Measurements from ENCODE around the gene PELI2. TPM values are rescaled to one million over a fixed set of nuclear protein-coding genes. Genes with fewer than 3 reads are reported as not detected.
A peak's percentile ranks its signal among the peaks of the same experiment; 100 is the strongest.

PELI2 gene
- total RNA-seq, 1 experiment from 2014 or later: 23.5 TPM

DNA sequence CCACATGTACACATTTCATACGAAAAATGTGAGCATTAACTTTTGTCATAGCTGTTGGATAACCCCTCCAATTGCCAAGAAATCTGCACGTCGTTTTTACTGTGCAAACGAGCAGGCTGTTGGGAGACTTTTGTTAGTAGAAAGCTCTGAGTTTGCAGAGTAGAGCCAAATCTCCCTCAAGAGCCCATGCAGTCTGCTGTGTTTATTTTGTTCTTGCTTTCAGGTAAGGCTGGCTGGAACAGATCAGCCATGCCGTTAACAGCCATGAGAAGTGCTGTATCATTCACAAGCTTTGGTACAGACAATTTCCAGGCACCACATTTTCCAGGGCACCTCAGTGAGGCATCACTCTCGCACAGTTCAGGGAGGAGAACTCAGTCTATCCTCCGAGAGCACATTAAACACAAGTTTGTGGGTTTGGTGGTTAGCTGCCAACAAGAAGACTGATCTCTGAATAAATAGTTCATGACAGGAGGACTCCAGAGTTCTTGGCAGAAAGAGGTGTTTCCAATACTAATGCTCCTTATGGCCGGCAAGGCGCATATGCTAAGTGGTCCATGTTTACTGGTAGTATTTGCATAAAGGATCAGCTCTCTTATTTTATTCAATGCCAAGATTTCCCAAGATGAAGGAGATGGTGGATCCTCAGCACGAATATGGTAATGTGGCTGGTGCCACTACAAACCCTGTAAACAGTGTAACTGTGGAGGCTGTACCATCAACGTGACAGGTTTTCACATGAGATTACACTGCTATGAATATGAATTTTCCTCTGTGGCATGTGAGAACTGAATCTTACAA, 30.3 kb upstream of the PELI2 start:
- POLR2A ChIA-PET: no interaction called here
- peak overlapping the region; percentile 90 for H3K27ac Mint-ChIP-seq
- ATAC-seq (0 out of 2 replicates have a peak, but pooled peaks have one; percentile 41), DNase-seq (ENCODE audit: low spot score) (no peak)
- H3K27me3 Mint-ChIP-seq (ENCODE audit: low read depth): no peaks in the 10 kb centered on the region; the same call in 1 of the 2 replicates
- no peak overlapping the region for H3K4me3 Mint-ChIP-seq
- CTCF ChIA-PET: no interaction called here
- TF ChIP-seq NFYB (CRISPR knock-in tag; conservative IDR thresholded peaks at IDR 0.05; ENCODE audit: low read depth) (no peak), OVOL2 (CRISPR knock-in tag; IDR thresholded peaks at IDR 0.05; ENCODE audit: borderline replicate concordance) (no peak), TEAD4 (CRISPR knock-in tag; IDR thresholded peaks at IDR 0.05) (no peak), ZNF121 (CRISPR knock-in tag; IDR thresholded peaks at IDR 0.05) (no peak), ZNF263 (CRISPR knock-in tag; IDR thresholded peaks at IDR 0.05; ENCODE audit: low read depth) (no peak), TP53 (CRISPR knock-in tag; IDR thresholded peaks at IDR 0.05) (no peak), ZNF423 (CRISPR knock-in tag; IDR thresholded peaks at IDR 0.05) (no peak), ZNF396 (CRISPR knock-in tag; IDR thresholded peaks at IDR 0.05; ENCODE audit: borderline replicate concordance) (no peak), FOXP1 (CRISPR knock-in tag; IDR thresholded peaks at IDR 0.05; ENCODE audit: borderline replicate concordance) (no peak), GTF2I (CRISPR knock-in tag; conservative IDR thresholded peaks at IDR 0.05) (no peak), RORB (CRISPR knock-in tag; IDR thresholded peaks at IDR 0.05) (no peak)
- TF ChIP-seq, protein P1, sequence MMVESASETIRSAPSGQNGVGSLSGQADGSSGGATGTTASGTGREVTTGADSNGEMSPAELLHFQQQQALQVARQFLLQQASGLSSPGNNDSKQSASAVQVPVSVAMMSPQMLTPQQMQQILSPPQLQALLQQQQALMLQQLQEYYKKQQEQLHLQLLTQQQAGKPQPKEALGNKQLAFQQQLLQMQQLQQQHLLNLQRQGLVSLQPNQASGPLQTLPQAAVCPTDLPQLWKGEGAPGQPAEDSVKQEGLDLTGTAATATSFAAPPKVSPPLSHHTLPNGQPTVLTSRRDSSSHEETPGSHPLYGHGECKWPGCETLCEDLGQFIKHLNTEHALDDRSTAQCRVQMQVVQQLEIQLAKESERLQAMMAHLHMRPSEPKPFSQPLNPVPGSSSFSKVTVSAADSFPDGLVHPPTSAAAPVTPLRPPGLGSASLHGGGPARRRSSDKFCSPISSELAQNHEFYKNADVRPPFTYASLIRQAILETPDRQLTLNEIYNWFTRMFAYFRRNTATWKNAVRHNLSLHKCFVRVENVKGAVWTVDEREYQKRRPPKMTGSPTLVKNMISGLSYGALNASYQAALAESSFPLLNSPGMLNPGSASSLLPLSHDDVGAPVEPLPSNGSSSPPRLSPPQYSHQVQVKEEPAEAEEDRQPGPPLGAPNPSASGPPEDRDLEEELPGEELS (CRISPR knock-in tag; IDR thresholded peaks at IDR 0.05): no peak
- TF ChIP-seq, protein P2, sequence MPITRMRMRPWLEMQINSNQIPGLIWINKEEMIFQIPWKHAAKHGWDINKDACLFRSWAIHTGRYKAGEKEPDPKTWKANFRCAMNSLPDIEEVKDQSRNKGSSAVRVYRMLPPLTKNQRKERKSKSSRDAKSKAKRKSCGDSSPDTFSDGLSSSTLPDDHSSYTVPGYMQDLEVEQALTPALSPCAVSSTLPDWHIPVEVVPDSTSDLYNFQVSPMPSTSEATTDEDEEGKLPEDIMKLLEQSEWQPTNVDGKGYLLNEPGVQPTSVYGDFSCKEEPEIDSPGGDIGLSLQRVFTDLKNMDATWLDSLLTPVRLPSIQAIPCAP (CRISPR knock-in tag; IDR thresholded peaks at IDR 0.05): no peak
- TF ChIP-seq, protein P3, sequence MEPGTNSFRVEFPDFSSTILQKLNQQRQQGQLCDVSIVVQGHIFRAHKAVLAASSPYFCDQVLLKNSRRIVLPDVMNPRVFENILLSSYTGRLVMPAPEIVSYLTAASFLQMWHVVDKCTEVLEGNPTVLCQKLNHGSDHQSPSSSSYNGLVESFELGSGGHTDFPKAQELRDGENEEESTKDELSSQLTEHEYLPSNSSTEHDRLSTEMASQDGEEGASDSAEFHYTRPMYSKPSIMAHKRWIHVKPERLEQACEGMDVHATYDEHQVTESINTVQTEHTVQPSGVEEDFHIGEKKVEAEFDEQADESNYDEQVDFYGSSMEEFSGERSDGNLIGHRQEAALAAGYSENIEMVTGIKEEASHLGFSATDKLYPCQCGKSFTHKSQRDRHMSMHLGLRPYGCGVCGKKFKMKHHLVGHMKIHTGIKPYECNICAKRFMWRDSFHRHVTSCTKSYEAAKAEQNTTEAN (CRISPR knock-in tag; IDR thresholded peaks at IDR 0.05): no peak
- TF ChIP-seq, protein P4, sequence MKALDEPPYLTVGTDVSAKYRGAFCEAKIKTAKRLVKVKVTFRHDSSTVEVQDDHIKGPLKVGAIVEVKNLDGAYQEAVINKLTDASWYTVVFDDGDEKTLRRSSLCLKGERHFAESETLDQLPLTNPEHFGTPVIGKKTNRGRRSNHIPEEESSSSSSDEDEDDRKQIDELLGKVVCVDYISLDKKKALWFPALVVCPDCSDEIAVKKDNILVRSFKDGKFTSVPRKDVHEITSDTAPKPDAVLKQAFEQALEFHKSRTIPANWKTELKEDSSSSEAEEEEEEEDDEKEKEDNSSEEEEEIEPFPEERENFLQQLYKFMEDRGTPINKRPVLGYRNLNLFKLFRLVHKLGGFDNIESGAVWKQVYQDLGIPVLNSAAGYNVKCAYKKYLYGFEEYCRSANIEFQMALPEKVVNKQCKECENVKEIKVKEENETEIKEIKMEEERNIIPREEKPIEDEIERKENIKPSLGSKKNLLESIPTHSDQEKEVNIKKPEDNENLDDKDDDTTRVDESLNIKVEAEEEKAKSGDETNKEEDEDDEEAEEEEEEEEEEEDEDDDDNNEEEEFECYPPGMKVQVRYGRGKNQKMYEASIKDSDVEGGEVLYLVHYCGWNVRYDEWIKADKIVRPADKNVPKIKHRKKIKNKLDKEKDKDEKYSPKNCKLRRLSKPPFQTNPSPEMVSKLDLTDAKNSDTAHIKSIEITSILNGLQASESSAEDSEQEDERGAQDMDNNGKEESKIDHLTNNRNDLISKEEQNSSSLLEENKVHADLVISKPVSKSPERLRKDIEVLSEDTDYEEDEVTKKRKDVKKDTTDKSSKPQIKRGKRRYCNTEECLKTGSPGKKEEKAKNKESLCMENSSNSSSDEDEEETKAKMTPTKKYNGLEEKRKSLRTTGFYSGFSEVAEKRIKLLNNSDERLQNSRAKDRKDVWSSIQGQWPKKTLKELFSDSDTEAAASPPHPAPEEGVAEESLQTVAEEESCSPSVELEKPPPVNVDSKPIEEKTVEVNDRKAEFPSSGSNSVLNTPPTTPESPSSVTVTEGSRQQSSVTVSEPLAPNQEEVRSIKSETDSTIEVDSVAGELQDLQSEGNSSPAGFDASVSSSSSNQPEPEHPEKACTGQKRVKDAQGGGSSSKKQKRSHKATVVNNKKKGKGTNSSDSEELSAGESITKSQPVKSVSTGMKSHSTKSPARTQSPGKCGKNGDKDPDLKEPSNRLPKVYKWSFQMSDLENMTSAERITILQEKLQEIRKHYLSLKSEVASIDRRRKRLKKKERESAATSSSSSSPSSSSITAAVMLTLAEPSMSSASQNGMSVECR (CRISPR knock-in tag; IDR thresholded peaks at IDR 0.05; ENCODE audit: borderline replicate concordance): no peak
- H3K4me1 Mint-ChIP-seq: peaks cover 38% of the 10 kb centered on the region
- no peaks in the 10 kb centered on the region for H3K36me3 Mint-ChIP-seq
- H3K9me3 Mint-ChIP-seq: peaks cover 20% of the 10 kb centered on the region

DNA sequence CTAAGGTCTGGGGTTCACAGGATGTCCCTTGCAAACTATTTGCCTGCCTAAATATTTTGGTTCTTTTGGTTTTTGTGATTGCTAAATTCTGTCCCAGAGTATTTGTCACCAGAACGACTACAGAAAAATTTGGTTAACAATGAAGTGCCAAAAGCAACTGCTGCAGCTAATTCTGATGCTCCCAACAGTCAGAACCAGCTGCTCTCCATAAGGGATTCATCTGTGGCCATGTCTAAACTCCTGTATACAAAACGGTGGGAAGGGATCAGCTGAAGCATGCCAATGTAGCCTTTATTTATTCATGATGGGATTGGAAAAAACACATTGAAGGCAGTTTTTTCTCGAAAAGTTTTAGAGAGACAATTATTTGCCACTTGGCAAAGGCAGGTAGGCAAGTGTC, 29.3 kb upstream of the PELI2 start:
- peak overlapping the region; percentile 90 for H3K27ac Mint-ChIP-seq
- no peaks in the 10 kb centered on the region; the same call in 1 of the 2 replicates for H3K27me3 Mint-ChIP-seq (ENCODE audit: low read depth)
- peaks cover 48% of the 10 kb centered on the region for H3K4me1 Mint-ChIP-seq
- H3K4me3 Mint-ChIP-seq: no peak overlapping the region
- no peak for DNase-seq (ENCODE audit: low spot score)
- no peaks in the 10 kb centered on the region for H3K36me3 Mint-ChIP-seq
- H3K9me3 Mint-ChIP-seq: peaks cover 19% of the 10 kb centered on the region
- CTCF ChIA-PET: no interaction called here
- POLR2A ChIA-PET: no interaction called here
- peak; percentile 39 for ATAC-seq
- no peak for TF ChIP-seq ZNF232 (CRISPR knock-in tag; IDR thresholded peaks at IDR 0.05)
- TF ChIP-seq, protein P2 (CRISPR knock-in tag; IDR thresholded peaks at IDR 0.05): no peak
- TF ChIP-seq ZNF138 (CRISPR knock-in tag; conservative IDR thresholded peaks at IDR 0.05): no peak
- TF ChIP-seq, protein P5, sequence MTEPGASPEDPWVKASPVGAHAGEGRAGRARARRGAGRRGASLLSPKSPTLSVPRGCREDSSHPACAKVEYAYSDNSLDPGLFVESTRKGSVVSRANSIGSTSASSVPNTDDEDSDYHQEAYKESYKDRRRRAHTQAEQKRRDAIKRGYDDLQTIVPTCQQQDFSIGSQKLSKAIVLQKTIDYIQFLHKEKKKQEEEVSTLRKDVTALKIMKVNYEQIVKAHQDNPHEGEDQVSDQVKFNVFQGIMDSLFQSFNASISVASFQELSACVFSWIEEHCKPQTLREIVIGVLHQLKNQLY (CRISPR knock-in tag; IDR thresholded peaks at IDR 0.05): no peak
- TF ChIP-seq SOX15 (CRISPR knock-in tag; IDR thresholded peaks at IDR 0.05): no peak
- no peak for TF ChIP-seq NFE2L1 (CRISPR knock-in tag; IDR thresholded peaks at IDR 0.05)
- TF ChIP-seq GABPB1 (CRISPR knock-in tag; IDR thresholded peaks at IDR 0.05): no peak
- no peak for TF ChIP-seq ZNF416 (CRISPR knock-in tag; IDR thresholded peaks at IDR 0.05)
- TF ChIP-seq, protein P6, sequence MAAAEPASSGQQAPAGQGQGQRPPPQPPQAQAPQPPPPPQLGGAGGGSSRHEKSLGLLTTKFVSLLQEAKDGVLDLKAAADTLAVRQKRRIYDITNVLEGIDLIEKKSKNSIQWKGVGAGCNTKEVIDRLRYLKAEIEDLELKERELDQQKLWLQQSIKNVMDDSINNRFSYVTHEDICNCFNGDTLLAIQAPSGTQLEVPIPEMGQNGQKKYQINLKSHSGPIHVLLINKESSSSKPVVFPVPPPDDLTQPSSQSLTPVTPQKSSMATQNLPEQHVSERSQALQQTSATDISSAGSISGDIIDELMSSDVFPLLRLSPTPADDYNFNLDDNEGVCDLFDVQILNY (CRISPR knock-in tag; IDR thresholded peaks at IDR 0.05): no peak

Measured in WTC11 (cell line).